ENCODE measurements around the gene RNF213.
"Not testable (repeated sequence)": the region's sequence is repeated elsewhere in the genome, so short reads cannot be mapped to it uniquely, and the experiment has no call there.

RNF213 gene

GRCh38 chr17:80327518-80327917 lies 66.9 kb downstream of the RNF213 start:
- DNase-seq = no peak

- no peak for DNase-seq
These were observed 68.2 kb downstream of the RNF213 start for GRCh38 chr17:80328634-80329380.

- DNase-seq = not testable (repeated sequence)
These were observed 68.8 kb downstream of the RNF213 start for GRCh38 chr17:80329421-80329820.

GRCh38 chr17:80330276-80330675 lies 69.6 kb downstream of the RNF213 start:
- no peak for DNase-seq

- DNase-seq = not testable (repeated sequence)
These were observed 70.3 kb downstream of the RNF213 start for GRCh38 chr17:80330938-80331337.

- no peak for DNase-seq
These were observed 71.2 kb downstream of the RNF213 start for GRCh38 chr17:80331820-80332219.

GRCh38 chr17:80337195-80337895 lies 76.7 kb downstream of the RNF213 start:
- no peak for DNase-seq

- no peak for DNase-seq
These were observed 78.5 kb downstream of the RNF213 start for GRCh38 chr17:80339118-80339517.

GRCh38 chr17:80339731-80340456 lies 79.2 kb downstream of the RNF213 start:
- DNase-seq = no peak

- DNase-seq = no peak
These were observed 84.7 kb downstream of the RNF213 start for GRCh38 chr17:80345321-80345720.

- DNase-seq = no peak
These were observed 85.3 kb downstream of the RNF213 start for GRCh38 chr17:80345841-80346497.

GRCh38 chr17:80346498-80347275 lies 86.0 kb downstream of the RNF213 start:
- no peak for DNase-seq

- no peak for DNase-seq
These were observed 86.9 kb downstream of the RNF213 start for GRCh38 chr17:80347536-80347935.

- no peak for DNase-seq
These were observed 87.3 kb downstream of the RNF213 start for GRCh38 chr17:80347948-80348351.

- no peak for DNase-seq
These were observed 88.0 kb downstream of the RNF213 start for GRCh38 chr17:80348551-80349150.

GRCh38 chr17:80349151-80349651 lies 88.5 kb downstream of the RNF213 start:
- no peak for DNase-seq

- no peak for DNase-seq
These were observed 89.1 kb downstream of the RNF213 start for GRCh38 chr17:80349751-80350150.

- no peak for DNase-seq
These were observed 91.7 kb downstream of the RNF213 start for GRCh38 chr17:80352216-80352895.

GRCh38 chr17:80352991-80353665 lies 92.5 kb downstream of the RNF213 start:
- no peak for DNase-seq

- DNase-seq = no peak
These were observed 93.1 kb downstream of the RNF213 start for GRCh38 chr17:80353718-80354275.

Measured in activated CD4-positive, alpha-beta T cell treated with anti-CD3 and anti-CD28 coated beads, Interleukin-2, Interleukin-6, amounts not matched to agents 100 ng/mL and 50 ng/mL, durations not matched to agents 16 hours and 8 hours (primary cell).